ENCODE data around the gene TMUB1.

TMUB1 gene

DNA sequence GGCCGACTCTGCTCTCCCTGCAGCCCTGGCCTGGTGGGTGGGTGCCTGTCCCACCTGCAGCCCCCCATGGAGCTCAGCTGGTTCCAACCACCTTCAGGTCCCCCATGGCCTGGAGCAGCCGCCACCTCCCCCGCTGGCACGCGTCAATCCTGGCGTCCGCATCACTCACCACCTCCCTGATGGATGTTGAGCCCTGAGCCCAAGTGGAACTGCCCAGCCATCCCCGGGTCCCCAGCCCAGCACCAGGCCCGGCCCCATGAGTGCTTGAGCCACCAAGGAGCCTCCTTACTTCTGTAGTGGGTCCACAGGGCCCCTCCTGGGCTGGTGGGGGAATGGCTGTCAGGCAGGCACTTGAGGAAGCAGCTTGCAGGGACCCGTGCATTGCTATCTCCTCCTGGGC, 17.6 kb upstream of the TMUB1 start:
- no peak overlapping the region for H3K27ac ChIP-seq (ENCODE audit: low read depth, low read length)
- no peak overlapping the region for H3K4me3 ChIP-seq (ENCODE audit: low read depth, low read length)
- no peaks in the 10 kb centered on the region for H3K36me3 ChIP-seq (ENCODE audit: insufficient read depth, low read length)
- H2AFZ ChIP-seq (ENCODE audit: low read length, unreplicated experiment), result no peak overlapping the region
- H3K79me2 ChIP-seq (ENCODE audit: control insufficient read depth, insufficient read depth, low read length, unreplicated experiment), result peaks cover 32% of the 10 kb centered on the region
- no peaks in the 10 kb centered on the region for H3K27me3 ChIP-seq (ENCODE audit: insufficient read depth, low read length)
- H3K4me1 ChIP-seq (ENCODE audit: control insufficient read depth, insufficient read depth, low read length, unreplicated experiment), result peaks cover 8% of the 10 kb centered on the region

DNA sequence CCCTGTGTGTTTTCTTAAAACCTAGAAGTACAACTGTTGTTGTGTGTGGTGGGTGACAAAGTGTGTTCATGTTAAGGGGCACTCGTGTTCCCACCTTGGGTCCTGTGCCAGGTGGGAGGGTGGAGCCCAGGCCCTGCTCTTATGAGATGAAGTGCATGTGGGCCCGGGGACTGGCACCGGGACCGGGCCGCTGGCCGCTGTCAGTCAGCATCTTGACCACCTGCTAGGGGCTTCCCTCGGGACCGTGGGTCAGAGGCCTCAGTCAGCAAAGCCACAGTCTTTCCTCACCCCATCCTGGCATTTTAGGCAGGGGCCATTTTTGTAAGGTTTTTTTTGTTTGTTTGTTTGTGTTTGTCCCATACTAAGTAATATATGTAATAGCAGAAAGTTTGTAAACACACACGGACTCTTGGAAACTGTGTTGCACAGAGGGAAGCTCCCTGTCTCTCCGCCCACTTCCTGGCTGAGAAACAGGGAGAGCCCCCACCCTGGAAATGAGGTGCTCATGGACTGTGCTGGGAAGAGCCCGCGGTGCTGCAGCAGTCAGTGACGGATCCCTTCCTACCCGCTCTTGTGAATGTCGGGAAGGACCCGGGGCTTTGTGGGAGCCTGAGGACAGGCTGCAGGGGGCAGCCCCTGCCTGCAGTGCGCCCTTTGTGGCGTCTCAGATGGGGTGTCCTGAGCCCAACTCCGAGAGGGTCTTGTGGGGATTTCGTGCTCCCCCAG, 16.4 kb upstream of the TMUB1 start:
- no peaks in the 10 kb centered on the region for H3K27me3 ChIP-seq (ENCODE audit: insufficient read depth, low read length)
- no peaks in the 10 kb centered on the region for H3K36me3 ChIP-seq (ENCODE audit: insufficient read depth, low read length)
- no peak overlapping the region for H3K4me3 ChIP-seq (ENCODE audit: low read depth, low read length)
- H3K27ac ChIP-seq (ENCODE audit: low read depth, low read length), result no peak overlapping the region
- H3K4me1 ChIP-seq (ENCODE audit: control insufficient read depth, insufficient read depth, low read length, unreplicated experiment), result peaks cover 9% of the 10 kb centered on the region
- H2AFZ ChIP-seq (ENCODE audit: low read length, unreplicated experiment), result no peak overlapping the region
- peaks cover 44% of the 10 kb centered on the region for H3K79me2 ChIP-seq (ENCODE audit: control insufficient read depth, insufficient read depth, low read length, unreplicated experiment)

DNA sequence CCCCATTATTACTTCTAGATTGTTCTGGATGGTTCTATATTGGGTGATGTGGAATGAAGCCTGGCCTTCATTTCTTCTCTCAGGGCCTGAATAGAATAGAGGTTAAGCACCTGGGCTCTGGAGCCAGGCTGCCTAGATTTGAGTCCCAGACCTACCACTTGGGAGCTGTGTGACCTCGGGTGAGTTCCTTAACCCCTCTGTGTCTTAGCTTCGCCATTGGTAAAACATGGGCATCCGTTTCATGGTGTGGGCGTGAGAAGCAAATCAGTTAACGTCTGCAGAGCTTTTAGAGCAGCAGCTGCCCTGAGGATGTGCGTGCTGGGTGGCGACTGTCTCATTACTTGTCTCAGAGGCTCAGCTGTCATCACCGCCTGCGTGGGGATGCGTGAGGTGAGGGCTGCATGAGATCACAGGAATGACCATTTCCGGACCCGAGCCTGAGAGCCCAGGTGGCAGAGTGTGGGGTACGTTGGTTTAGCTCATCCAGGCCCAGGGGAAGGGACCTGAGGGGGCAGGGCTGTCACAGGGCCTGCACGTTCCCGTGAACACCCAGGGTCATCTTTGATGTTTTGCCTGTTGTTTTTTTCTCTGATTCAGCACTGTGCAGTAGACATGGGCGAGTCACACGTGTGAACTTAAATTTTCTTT, 12.7 kb upstream of the TMUB1 start:
- H3K27me3 ChIP-seq (ENCODE audit: insufficient read depth, low read length), result no peaks in the 10 kb centered on the region
- H3K4me3 ChIP-seq (ENCODE audit: low read depth, low read length), result no peak overlapping the region
- H3K4me1 ChIP-seq (ENCODE audit: control insufficient read depth, insufficient read depth, low read length, unreplicated experiment), result peaks cover 5% of the 10 kb centered on the region
- H3K27ac ChIP-seq (ENCODE audit: low read depth, low read length), result no peak overlapping the region
- H2AFZ ChIP-seq (ENCODE audit: low read length, unreplicated experiment), result no peak overlapping the region
- peaks cover 81% of the 10 kb centered on the region for H3K79me2 ChIP-seq (ENCODE audit: control insufficient read depth, insufficient read depth, low read length, unreplicated experiment)
- no peaks in the 10 kb centered on the region for H3K36me3 ChIP-seq (ENCODE audit: insufficient read depth, low read length)

DNA sequence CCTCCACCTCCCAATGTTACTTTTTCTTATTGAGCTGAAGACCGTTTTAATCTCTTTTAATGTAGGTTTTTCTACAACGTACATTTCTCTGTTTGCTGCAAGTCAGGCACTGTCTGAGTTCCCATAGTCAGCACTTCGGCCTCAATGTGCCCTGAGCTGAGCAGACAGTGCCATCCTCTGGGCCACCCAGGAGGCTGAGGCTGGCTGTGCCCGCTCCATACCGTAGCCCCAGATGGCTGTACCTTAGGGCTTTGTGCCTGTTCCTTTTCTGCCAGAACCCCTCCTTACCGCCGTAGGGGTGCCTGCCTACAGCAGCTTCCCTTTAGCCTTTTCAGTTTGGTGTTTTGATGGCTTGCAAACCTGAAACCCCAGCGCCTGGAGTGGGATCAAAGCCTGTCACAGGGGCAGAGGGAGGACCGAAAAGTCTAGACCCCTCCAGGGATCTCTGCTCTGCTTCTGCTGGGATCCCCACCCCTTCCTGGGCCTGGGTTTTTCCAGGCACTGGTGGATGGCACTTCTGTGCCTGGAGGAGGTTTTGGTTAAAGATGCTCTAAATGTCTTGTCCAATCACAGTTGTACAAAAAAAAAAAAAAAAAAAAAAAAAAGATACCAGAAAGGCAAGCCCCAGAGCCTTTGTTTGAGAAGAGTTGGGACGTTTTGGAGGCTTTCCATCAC, 12.0 kb upstream of the TMUB1 start:
- Histone ChIP-seq H3K4me3 (ENCODE audit: low read depth, low read length) (no peak overlapping the region), H2AFZ (ENCODE audit: low read length, unreplicated experiment) (no peak overlapping the region), H3K27ac (ENCODE audit: low read depth, low read length) (no peak overlapping the region), H3K4me1 (ENCODE audit: control insufficient read depth, insufficient read depth, low read length, unreplicated experiment) (peaks cover 5% of the 10 kb centered on the region), H3K36me3 (ENCODE audit: insufficient read depth, low read length) (no peaks in the 10 kb centered on the region), H3K27me3 (ENCODE audit: insufficient read depth, low read length) (no peaks in the 10 kb centered on the region), H3K79me2 (ENCODE audit: control insufficient read depth, insufficient read depth, low read length, unreplicated experiment) (peaks cover 83% of the 10 kb centered on the region)

DNA sequence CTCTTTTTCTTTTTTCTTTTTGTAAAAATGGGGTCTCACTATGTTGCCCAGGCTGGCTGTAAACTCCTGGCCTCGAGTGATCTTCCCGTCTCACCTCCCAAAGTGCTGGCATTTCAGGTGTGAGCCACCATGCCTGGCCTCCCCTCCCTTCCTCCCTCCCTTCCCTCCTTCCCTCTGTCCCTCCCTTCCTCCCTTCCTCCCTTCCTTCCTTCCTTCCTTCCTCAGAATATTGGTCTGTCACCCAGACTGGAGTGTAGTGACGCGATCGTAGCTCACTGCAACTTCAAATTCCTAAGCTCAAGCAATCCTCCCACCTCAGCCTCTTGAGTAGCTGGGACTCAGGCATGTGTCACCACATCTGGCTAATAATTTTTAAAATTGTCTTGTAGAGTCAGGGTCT, 11.4 kb upstream of the TMUB1 start:
- H3K27me3 ChIP-seq (ENCODE audit: insufficient read depth, low read length), result no peaks in the 10 kb centered on the region
- no peak overlapping the region for H2AFZ ChIP-seq (ENCODE audit: low read length, unreplicated experiment)
- H3K36me3 ChIP-seq (ENCODE audit: insufficient read depth, low read length), result no peaks in the 10 kb centered on the region
- H3K27ac ChIP-seq (ENCODE audit: low read depth, low read length), result no peak overlapping the region
- peaks cover 10% of the 10 kb centered on the region for H3K4me1 ChIP-seq (ENCODE audit: control insufficient read depth, insufficient read depth, low read length, unreplicated experiment)
- H3K4me3 ChIP-seq (ENCODE audit: low read depth, low read length), result no peak overlapping the region
- H3K79me2 ChIP-seq (ENCODE audit: control insufficient read depth, insufficient read depth, low read length, unreplicated experiment), result peaks cover 83% of the 10 kb centered on the region

DNA sequence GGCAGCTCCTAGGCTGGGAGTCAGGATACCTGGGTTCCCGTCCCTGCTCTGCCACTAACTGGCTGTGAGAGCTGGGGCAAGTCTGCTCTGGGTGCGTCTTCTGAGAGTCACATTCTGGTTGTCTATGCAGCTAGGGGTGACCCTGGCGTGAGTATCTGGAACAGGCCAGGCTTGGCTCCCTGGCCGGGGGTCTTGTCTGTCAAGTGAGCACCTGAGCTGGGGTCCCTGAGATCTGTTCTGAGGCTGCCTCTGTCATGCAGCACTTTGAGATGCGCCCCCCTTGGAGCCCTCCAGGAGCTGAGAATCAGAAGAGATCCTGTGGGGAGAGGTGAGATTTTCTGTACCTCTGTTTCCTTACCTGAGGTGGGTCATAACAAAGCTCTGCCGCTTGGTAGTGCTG, 10.5 kb upstream of the TMUB1 start:
- Histone ChIP-seq H3K27me3 (ENCODE audit: insufficient read depth, low read length) (no peaks in the 10 kb centered on the region), H3K4me3 (ENCODE audit: low read depth, low read length) (no peak overlapping the region), H3K4me1 (ENCODE audit: control insufficient read depth, insufficient read depth, low read length, unreplicated experiment) (peaks cover 19% of the 10 kb centered on the region), H3K36me3 (ENCODE audit: insufficient read depth, low read length) (no peaks in the 10 kb centered on the region), H2AFZ (ENCODE audit: low read length, unreplicated experiment) (no peak overlapping the region), H3K27ac (ENCODE audit: low read depth, low read length) (no peak overlapping the region), H3K79me2 (ENCODE audit: control insufficient read depth, insufficient read depth, low read length, unreplicated experiment) (peaks cover 88% of the 10 kb centered on the region)

DNA sequence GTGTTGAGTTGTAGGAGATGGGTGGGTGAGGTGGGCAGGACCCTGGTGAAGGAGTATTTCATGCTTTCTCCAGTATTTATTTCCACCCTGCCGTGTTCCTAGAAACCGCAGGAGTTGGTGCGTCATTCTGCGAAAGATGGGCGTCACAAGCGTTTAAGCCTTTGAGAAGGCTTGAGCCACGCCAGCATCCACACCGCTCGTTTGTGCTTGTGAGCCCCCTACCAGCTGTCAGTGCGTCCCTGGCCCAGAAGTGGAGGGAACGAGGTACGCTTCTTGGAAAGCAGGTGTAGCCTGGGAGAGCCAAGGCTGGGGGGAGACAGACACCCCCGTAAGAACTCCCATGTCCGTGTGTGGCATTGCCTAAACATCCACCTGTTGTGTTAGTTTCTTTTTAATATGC, 8.7 kb upstream of the TMUB1 start:
- peaks cover 93% of the 10 kb centered on the region for H3K79me2 ChIP-seq (ENCODE audit: control insufficient read depth, insufficient read depth, low read length, unreplicated experiment)
- H3K4me1 ChIP-seq (ENCODE audit: control insufficient read depth, insufficient read depth, low read length, unreplicated experiment), result peaks cover 27% of the 10 kb centered on the region
- no peaks in the 10 kb centered on the region for H3K36me3 ChIP-seq (ENCODE audit: insufficient read depth, low read length)
- H2AFZ ChIP-seq (ENCODE audit: low read length, unreplicated experiment), result no peak overlapping the region
- H3K4me3 ChIP-seq (ENCODE audit: low read depth, low read length), result no peak overlapping the region
- H3K27me3 ChIP-seq (ENCODE audit: insufficient read depth, low read length), result no peaks in the 10 kb centered on the region
- H3K27ac ChIP-seq (ENCODE audit: low read depth, low read length), result no peak overlapping the region

DNA sequence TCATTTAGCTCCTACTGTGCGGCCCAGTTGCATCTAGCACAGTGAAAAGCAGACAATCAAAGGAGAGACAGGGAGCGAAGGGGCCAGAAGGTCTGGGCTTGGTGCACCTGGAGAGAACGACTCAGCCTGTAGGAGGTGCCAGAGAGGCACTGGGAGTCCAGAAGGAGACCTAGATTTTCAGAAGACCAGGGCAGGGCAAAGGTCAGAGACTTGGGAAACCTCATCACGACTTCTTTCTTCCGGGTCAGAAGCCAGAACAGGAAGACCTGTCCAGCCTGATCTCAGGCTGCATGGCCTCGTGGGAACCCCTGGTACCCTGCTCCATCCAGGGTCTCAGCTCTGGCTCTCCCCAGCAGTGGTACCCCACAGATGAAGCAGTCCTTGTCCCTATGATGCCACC, 8.1 kb upstream of the TMUB1 start:
- Histone ChIP-seq H3K4me1 (ENCODE audit: control insufficient read depth, insufficient read depth, low read length, unreplicated experiment) (peaks cover 27% of the 10 kb centered on the region), H3K79me2 (ENCODE audit: control insufficient read depth, insufficient read depth, low read length, unreplicated experiment) (peaks cover 92% of the 10 kb centered on the region), H3K27me3 (ENCODE audit: insufficient read depth, low read length) (no peaks in the 10 kb centered on the region), H3K27ac (ENCODE audit: low read depth, low read length) (no peak overlapping the region), H3K36me3 (ENCODE audit: insufficient read depth, low read length) (no peaks in the 10 kb centered on the region), H2AFZ (ENCODE audit: low read length, unreplicated experiment) (no peak overlapping the region), H3K4me3 (ENCODE audit: low read depth, low read length) (no peak overlapping the region)

DNA sequence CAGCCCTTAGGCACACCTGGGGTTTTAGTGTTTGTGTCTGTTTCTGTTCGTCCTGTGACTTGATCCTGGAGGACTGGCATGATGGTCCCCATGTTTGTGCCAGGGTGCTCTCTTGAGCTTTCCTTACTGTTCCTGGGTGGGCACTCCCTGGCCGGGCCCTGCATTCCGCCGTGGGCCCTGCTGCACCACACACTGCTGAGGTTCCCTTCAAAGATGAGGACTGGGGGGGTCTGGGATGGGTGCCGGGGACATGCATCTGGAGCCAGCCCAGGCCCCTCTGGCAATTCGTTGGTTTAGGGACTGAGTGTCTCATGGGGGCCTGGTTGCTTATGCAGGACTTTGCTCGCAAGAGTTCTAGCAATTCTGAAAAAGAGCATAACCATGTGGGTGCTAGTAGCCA, 7.7 kb upstream of the TMUB1 start:
- H3K79me2 ChIP-seq (ENCODE audit: control insufficient read depth, insufficient read depth, low read length, unreplicated experiment), result peaks cover 90% of the 10 kb centered on the region
- peaks cover 26% of the 10 kb centered on the region for H3K4me1 ChIP-seq (ENCODE audit: control insufficient read depth, insufficient read depth, low read length, unreplicated experiment)
- H2AFZ ChIP-seq (ENCODE audit: low read length, unreplicated experiment), result no peak overlapping the region

DNA sequence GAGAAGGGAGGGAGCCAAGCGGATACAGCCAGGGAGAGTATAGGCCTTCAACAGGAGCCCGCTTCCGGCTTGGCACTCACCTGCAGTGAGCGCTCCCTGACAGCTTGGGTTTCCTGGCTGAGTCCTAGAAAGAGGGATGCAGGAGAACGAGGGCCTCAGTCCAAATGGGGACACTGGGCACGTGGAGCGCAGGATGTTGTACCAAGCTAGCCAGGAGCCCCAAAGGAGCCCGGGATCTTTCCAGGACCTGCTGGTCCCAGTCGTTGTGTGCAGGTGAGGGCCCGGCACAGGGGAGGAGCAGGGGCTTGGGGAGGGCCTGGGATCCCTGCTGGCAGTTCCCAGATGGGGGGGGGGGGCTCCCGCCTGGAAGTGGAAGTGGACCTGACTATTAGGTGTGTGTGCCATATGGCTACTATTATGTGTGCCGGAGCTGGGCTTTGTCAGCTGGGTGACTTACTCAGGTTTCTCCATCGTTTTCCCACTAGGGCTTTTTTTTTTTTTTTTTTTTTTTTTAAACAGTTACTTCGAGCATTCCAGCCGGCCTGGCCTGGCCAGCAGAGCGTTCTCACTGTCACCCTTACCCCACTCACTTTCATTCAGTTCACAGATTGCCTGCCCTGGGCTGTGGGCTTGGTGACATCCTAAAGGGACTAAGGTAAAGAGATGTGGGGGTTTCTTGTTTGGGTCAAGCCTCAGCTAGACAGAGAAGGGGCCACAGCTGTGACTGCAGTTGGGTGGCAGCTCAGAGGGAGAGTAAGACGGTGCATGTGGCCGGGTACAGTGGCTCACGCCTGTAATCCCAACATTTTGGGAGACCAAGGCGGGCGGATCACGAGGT, 6.8 kb upstream of the TMUB1 start:
- H3K27ac ChIP-seq (ENCODE audit: low read depth, low read length), result peak overlapping the region; percentile 82; the same call in 1 of the 2 replicates
- peaks cover 82% of the 10 kb centered on the region for H3K79me2 ChIP-seq (ENCODE audit: control insufficient read depth, insufficient read depth, low read length, unreplicated experiment)
- no peaks in the 10 kb centered on the region for H3K27me3 ChIP-seq (ENCODE audit: insufficient read depth, low read length)
- no peak overlapping the region for H2AFZ ChIP-seq (ENCODE audit: low read length, unreplicated experiment)
- H3K36me3 ChIP-seq (ENCODE audit: insufficient read depth, low read length), result no peaks in the 10 kb centered on the region
- peaks cover 22% of the 10 kb centered on the region for H3K4me1 ChIP-seq (ENCODE audit: control insufficient read depth, insufficient read depth, low read length, unreplicated experiment)
- H3K4me3 ChIP-seq (ENCODE audit: low read depth, low read length), result peak overlapping the region; percentile 98; the same call in 1 of the 2 replicates

More for the DNA sequence above, 7.7 kb upstream of the TMUB1 start:
- no peak overlapping the region for H3K27ac ChIP-seq (ENCODE audit: low read depth, low read length)
- H3K36me3 ChIP-seq (ENCODE audit: insufficient read depth, low read length), result no peaks in the 10 kb centered on the region
- H3K4me3 ChIP-seq (ENCODE audit: low read depth, low read length), result no peak overlapping the region
- no peaks in the 10 kb centered on the region for H3K27me3 ChIP-seq (ENCODE audit: insufficient read depth, low read length)

All from ACC112 (cell line).